Trophoblast cell (in vitro differentiated cells and primary cell): ENCODE data around the gene DNAJC18.

Experiments used
- DNase-seq, 2 donors: peaks; one replicate each; pipeline ENCODE4 v3.0.0-alpha.2; 2016
- H2AFZ ChIP-seq: 2 replicates; pipeline ENCODE4 v1.6.1; 2013; ENCODE audit warnings: low read length, moderate library complexity, mild to moderate bottlenecking; ENCODE audit not compliant: insufficient read depth, poor library complexity
- H2AK5ac ChIP-seq: 2 replicates; pipeline ENCODE4 v1.6.1; 2013; ENCODE audit warnings: mild to moderate bottlenecking, low read length
- H2BK120ac ChIP-seq: 2 replicates; pipeline ENCODE4 v1.6.1; 2013; ENCODE audit warnings: low read length, mild to moderate bottlenecking, moderate library complexity; ENCODE audit not compliant: insufficient read depth, poor library complexity
- H2BK12ac ChIP-seq: 2 replicates; pipeline ENCODE4 v1.6.1; 2013; ENCODE audit warnings: mild to moderate bottlenecking, low read length, moderate library complexity
- H2BK5ac ChIP-seq: 2 replicates; pipeline ENCODE4 v1.6.1; 2013; ENCODE audit warnings: low read length, low read depth, moderate library complexity, mild to moderate bottlenecking; ENCODE audit not compliant: poor library complexity
- H3K14ac ChIP-seq: 2 replicates; pipeline ENCODE4 v1.6.1; 2013; ENCODE audit warnings: mild to moderate bottlenecking, low read length
- H3K18ac ChIP-seq: 2 replicates; pipeline ENCODE4 v1.6.1; 2013; ENCODE audit warnings: mild to moderate bottlenecking, low read length
- H3K23ac ChIP-seq: 2 replicates; pipeline ENCODE4 v1.6.1; 2013; ENCODE audit warnings: low read length
- H3K27ac ChIP-seq: 2 replicates; pipeline ENCODE4 v1.5.1; 2013; ENCODE audit warnings: low read depth, mild to moderate bottlenecking, inconsistent platforms, low read length, moderate library complexity
- H3K27me3 ChIP-seq: 2 replicates; pipeline ENCODE4 v1.6.1; 2013; ENCODE audit warnings: inconsistent platforms, mild to moderate bottlenecking, low read length, moderate library complexity; ENCODE audit not compliant: insufficient read depth
- H3K36me3 ChIP-seq, 2 experiments: 1 replicate in 1 of 2; 2 replicates in 1 of 2; pipeline ENCODE4 v1.6.1; 2013; ENCODE audit warnings: low read length in 2 of 2, mild to moderate bottlenecking in 2 of 2, moderate library complexity in 1 of 2; ENCODE audit not compliant: insufficient read depth in 2 of 2, control insufficient read depth in 1 of 2
- H3K4ac ChIP-seq: 2 replicates; pipeline ENCODE4 v1.6.1; 2013; ENCODE audit warnings: low read depth, mild to moderate bottlenecking, low read length, moderate library complexity
- H3K4me1 ChIP-seq, 2 experiments: 1 replicate in 1 of 2; 2 replicates in 1 of 2; pipeline ENCODE4 v1.6.1; 2013; ENCODE audit warnings: low read length in 2 of 2, mild to moderate bottlenecking in 2 of 2, moderate library complexity in 1 of 2; ENCODE audit not compliant: insufficient read depth in 2 of 2, control insufficient read depth in 1 of 2
- H3K4me2 ChIP-seq: 2 replicates; pipeline ENCODE4 v1.6.1; 2013; ENCODE audit warnings: inconsistent platforms, mild to moderate bottlenecking, low read length, moderate library complexity
- H3K4me3 ChIP-seq: 2 replicates; pipeline ENCODE4 v1.5.1; 2013; ENCODE audit warnings: mild to moderate bottlenecking, low read depth, low read length, inconsistent platforms
- H3K79me1 ChIP-seq: one replicate; pipeline ENCODE4 v1.6.1; 2013; ENCODE audit warnings: low read length
- H3K79me2 ChIP-seq: 2 replicates; pipeline ENCODE4 v1.6.1; 2013; ENCODE audit warnings: low read length, mild to moderate bottlenecking; ENCODE audit not compliant: control insufficient read depth, insufficient read depth, poor library complexity
- H3K9ac ChIP-seq: 2 replicates; pipeline ENCODE4 v1.6.1; 2013; ENCODE audit warnings: mild to moderate bottlenecking, low read length
- H3K9me3 ChIP-seq: 2 replicates; pipeline ENCODE4 v1.6.1; 2013; ENCODE audit warnings: low read depth, mild to moderate bottlenecking, control low read depth, inconsistent platforms, low read length; ENCODE audit not compliant: insufficient read depth
- H4K12ac ChIP-seq: 2 replicates; pipeline ENCODE4 v1.6.1; 2013; ENCODE audit warnings: low read depth, mild to moderate bottlenecking, low read length, moderate library complexity
- H4K8ac ChIP-seq: 2 replicates; pipeline ENCODE4 v1.6.1; 2013; ENCODE audit warnings: low read depth, mild to moderate bottlenecking, low read length, moderate library complexity
- H4K91ac ChIP-seq: one replicate; pipeline ENCODE4 v1.6.1; 2013; ENCODE audit warnings: low read depth, mild to moderate bottlenecking, low read length, moderate library complexity
- WGBS: extraction: QIAGEN DNeasy Blood & Tissue Kit; methylation state at CpG from one replicate; pipeline ENCODE4 v1.1.7; 2013; ENCODE audit warnings: missing lambda C conversion rate; ENCODE audit not compliant: insufficient read length, insufficient coverage; ENCODE audit errors: extremely low coverage; 5-methylcytosine and 5-hydroxymethylcytosine counted together

DNAJC18 gene

GRCh38 chr5:139378101-139378825 lies 61.1 kb downstream of the DNAJC18 start:
- H3K9me3 ChIP-seq: no peaks in the 10 kb centered on the region

DNA sequence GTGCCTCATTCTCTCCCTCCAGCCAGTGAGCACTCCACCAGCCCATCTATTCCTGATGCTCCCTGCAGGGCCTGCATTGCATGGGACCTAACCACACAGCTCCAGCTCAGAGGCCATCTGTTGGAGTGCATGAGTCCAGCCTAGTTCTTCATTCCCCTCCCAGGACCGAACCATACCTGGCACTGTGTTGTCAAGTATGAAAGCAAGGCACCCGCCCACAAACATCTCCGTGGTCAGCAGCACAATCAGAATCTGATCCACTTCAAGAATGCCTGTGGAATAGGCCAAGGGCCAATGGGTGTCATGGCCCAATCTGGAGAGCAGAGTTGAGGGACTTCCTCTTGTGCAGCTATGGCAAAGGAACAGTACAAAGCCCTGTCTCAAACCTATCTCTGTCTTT lies 62.1 kb downstream of the DNAJC18 start:
- H3K79me1 ChIP-seq: no peaks in the 10 kb centered on the region
- no peak overlapping the region for H2AK5ac ChIP-seq
- H3K18ac ChIP-seq: no peak overlapping the region
- H3K9me3 ChIP-seq: no peaks in the 10 kb centered on the region
- H3K23ac ChIP-seq: no peak overlapping the region
- H3K36me3 ChIP-seq: peaks cover 3 to 11% of the 10 kb centered on the region in 2 experiments
- no CpG with 5 or more reads among the region's 3 CpGs for WGBS
- no peak overlapping the region for H4K91ac ChIP-seq
- no peaks in the 10 kb centered on the region for H3K27me3 ChIP-seq
- no peak overlapping the region for H3K4me3 ChIP-seq
- H2AFZ ChIP-seq: no peak overlapping the region
- H3K79me2 ChIP-seq: no peaks in the 10 kb centered on the region
- no peak overlapping the region for H3K4ac ChIP-seq
- no peak overlapping the region for H2BK12ac ChIP-seq
- H3K27ac ChIP-seq: no peak overlapping the region
- no peaks in the 10 kb centered on the region for H3K4me1 ChIP-seq
- DNase-seq: no peak
- no peak overlapping the region for H4K12ac ChIP-seq
- H2BK120ac ChIP-seq: no peak overlapping the region
- H2BK5ac ChIP-seq: no peak overlapping the region
- H3K14ac ChIP-seq: no peak overlapping the region
- no peak overlapping the region for H4K8ac ChIP-seq
- H3K9ac ChIP-seq: no peak overlapping the region
- no peak overlapping the region for H3K4me2 ChIP-seq

More at GRCh38 chr5:139378101-139378825, 61.1 kb downstream of the DNAJC18 start:
- no peak overlapping the region for H2BK120ac ChIP-seq
- DNase-seq: peak; percentile 7 to 44
- no peak overlapping the region for H3K14ac ChIP-seq
- H3K9ac ChIP-seq: no peak overlapping the region
- H3K79me2 ChIP-seq: no peaks in the 10 kb centered on the region
- H3K79me1 ChIP-seq: no peaks in the 10 kb centered on the region
- H2AFZ ChIP-seq: no peak overlapping the region
- H2BK12ac ChIP-seq: no peak overlapping the region
- no peak overlapping the region for H2BK5ac ChIP-seq
- H3K18ac ChIP-seq: no peak overlapping the region
- no peak overlapping the region for H4K91ac ChIP-seq
- no peak overlapping the region for H3K4me2 ChIP-seq
- peaks cover 3 to 11% of the 10 kb centered on the region in 2 experiments for H3K36me3 ChIP-seq
- no peak overlapping the region for H3K4ac ChIP-seq
- no peak overlapping the region for H3K27ac ChIP-seq
- H2AK5ac ChIP-seq: no peak overlapping the region
- H3K23ac ChIP-seq: no peak overlapping the region
- H3K27me3 ChIP-seq: no peaks in the 10 kb centered on the region
- peaks cover 0 to 4% of the 10 kb centered on the region in 2 experiments for H3K4me1 ChIP-seq
- no CpG with 5 or more reads among the region's 47 CpGs for WGBS
- no peak overlapping the region for H4K8ac ChIP-seq
- peak overlapping the region; percentile 34 for H3K4me3 ChIP-seq
- no peak overlapping the region for H4K12ac ChIP-seq

DNA sequence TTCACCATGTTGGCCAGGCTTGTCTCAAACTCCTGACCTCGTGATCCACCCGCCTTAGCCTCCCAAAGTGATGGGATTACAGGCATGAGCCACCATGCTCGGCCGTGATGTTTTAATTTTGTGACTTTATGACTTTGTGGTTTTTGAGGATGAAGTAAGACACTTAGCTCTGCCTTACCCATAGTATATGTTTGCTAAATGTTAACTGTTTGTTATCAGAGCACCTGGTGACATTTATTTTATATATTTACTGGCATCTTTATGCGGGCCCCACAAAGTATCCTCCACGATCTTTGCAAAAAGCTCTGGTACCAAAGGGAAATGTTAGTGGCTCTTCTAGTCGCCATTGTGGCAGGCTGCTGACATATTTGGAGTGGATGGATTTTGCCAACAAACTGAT lies 63.0 kb downstream of the DNAJC18 start:
- Histone ChIP-seq H3K23ac (no peak overlapping the region), H4K91ac (no peak overlapping the region), H2AFZ (no peak overlapping the region), H3K18ac (no peak overlapping the region), H3K4me3 (no peak overlapping the region), H3K27me3 (no peaks in the 10 kb centered on the region), H2BK120ac (no peak overlapping the region), H3K9me3 (no peaks in the 10 kb centered on the region), H2AK5ac (no peak overlapping the region), H4K12ac (no peak overlapping the region), H3K14ac (no peak overlapping the region), H2BK5ac (no peak overlapping the region), H3K79me1 (no peaks in the 10 kb centered on the region), H4K8ac (no peak overlapping the region), H3K27ac (no peak overlapping the region), H3K9ac (no peak overlapping the region), H3K4me2 (no peak overlapping the region), H3K4me1 (no peaks in the 10 kb centered on the region), H3K4ac (no peak overlapping the region), H3K36me3 (peaks cover 3 to 17% of the 10 kb centered on the region in 2 experiments), H3K79me2 (no peaks in the 10 kb centered on the region), H2BK12ac (no peak overlapping the region)
- no CpG with 5 or more reads among the region's 7 CpGs for whole genome bisulfite sequencing
- DNase-seq: no peak

DNA sequence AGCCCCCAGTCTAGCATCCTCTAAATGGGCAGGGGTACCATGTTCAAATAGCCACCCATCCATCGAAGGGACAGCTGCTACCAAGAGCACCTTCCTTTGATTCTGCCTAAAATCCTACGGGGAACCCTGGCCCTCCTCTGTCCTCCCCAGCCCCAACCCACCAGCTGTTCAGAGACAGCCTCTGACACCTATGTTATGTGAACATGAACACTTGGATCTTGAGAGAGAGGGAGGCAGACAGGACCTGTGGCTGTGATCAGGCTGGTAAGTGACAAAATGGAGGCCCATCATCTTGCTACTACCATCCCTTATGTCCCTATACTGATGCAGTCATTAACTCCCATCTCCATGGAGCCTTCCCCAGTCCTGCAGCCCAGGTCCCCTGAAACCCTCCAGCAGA lies 64.4 kb downstream of the DNAJC18 start:
- no peak overlapping the region for H3K4me2 ChIP-seq
- no peak overlapping the region for H2AFZ ChIP-seq
- H3K27me3 ChIP-seq: no peaks in the 10 kb centered on the region
- H2AK5ac ChIP-seq: no peak overlapping the region
- H3K79me1 ChIP-seq: no peaks in the 10 kb centered on the region
- H3K9me3 ChIP-seq: no peaks in the 10 kb centered on the region
- H4K12ac ChIP-seq: no peak overlapping the region
- H4K8ac ChIP-seq: no peak overlapping the region
- no peak overlapping the region for H3K4me3 ChIP-seq
- H4K91ac ChIP-seq: no peak overlapping the region
- no peak overlapping the region for H3K4ac ChIP-seq
- no CpG with 5 or more reads among the region's 2 CpGs for WGBS
- H2BK120ac ChIP-seq: no peak overlapping the region
- no peaks in the 10 kb centered on the region for H3K4me1 ChIP-seq
- H3K27ac ChIP-seq: no peak overlapping the region
- H3K18ac ChIP-seq: no peak overlapping the region
- H3K23ac ChIP-seq: no peak overlapping the region
- H3K9ac ChIP-seq: no peak overlapping the region
- no peak overlapping the region for H2BK12ac ChIP-seq
- H3K36me3 ChIP-seq: peaks cover 5 to 23% of the 10 kb centered on the region in 2 experiments
- H3K79me2 ChIP-seq: no peaks in the 10 kb centered on the region
- no peak for DNase-seq
- H3K14ac ChIP-seq: no peak overlapping the region
- no peak overlapping the region for H2BK5ac ChIP-seq
